Smooth muscle cell (in vitro differentiated cells): ENCODE data around the gene GLOD5. TPM values are rescaled to one million over a fixed set of nuclear protein-coding genes. Genes with fewer than 3 reads are reported as not detected.

ENCODE experiments used
- DNase-seq: peaks from one replicate; lab custom pipeline; 2025; ENCODE audit not compliant: unreplicated experiment; lab: John Stamatoyannopoulos, UW
- H2AFZ ChIP-seq: fragments of 200-600 bp; sonication (generic); 2 replicates; pipeline ENCODE4 v1.6.0; 2016; ENCODE audit warnings: antibody characterized with exemption, low read depth, mild to moderate bottlenecking
- H3F3A ChIP-seq: fragments of 200-600 bp; sonication (generic); 2 replicates; pipeline ENCODE4 v1.6.0; 2017; ENCODE audit warnings: antibody characterized with exemption, low read depth
- H3K27ac ChIP-seq: fragments of 200-600 bp; sonication (generic); 2 replicates; pipeline ENCODE4 v1.5.1; 2016; ENCODE audit warnings: low read depth, mild to moderate bottlenecking
- H3K27me3 ChIP-seq: fragments of 200-600 bp; sonication (generic); 2 replicates; pipeline ENCODE4 v1.6.1; 2016; ENCODE audit warnings: low read depth, mild to moderate bottlenecking
- H3K36me3 ChIP-seq: fragments of 200-600 bp; sonication (generic); 2 replicates; pipeline ENCODE4 v1.5.1; 2016; ENCODE audit warnings: low read depth
- H3K4me1 ChIP-seq: fragments of 200-600 bp; sonication (generic); 2 replicates; pipeline ENCODE4 v1.5.1; 2016; ENCODE audit warnings: low read depth
- H3K4me2 ChIP-seq: fragments of 200-600 bp; sonication (generic); 2 replicates; pipeline ENCODE4 v1.6.0; 2016; ENCODE audit warnings: mild to moderate bottlenecking
- H3K4me3 ChIP-seq: fragments of 200-600 bp; sonication (generic); 2 replicates; pipeline ENCODE4 v1.5.1; 2016; ENCODE audit warnings: mild to moderate bottlenecking
- H3K79me2 ChIP-seq: fragments of 200-600 bp; sonication (generic); 2 replicates; pipeline ENCODE4 v1.6.0; 2016; ENCODE audit warnings: low read depth, mild to moderate bottlenecking
- H3K9ac ChIP-seq: fragments of 200-600 bp; sonication (generic); 2 replicates; pipeline ENCODE4 v1.6.0; 2016; ENCODE audit warnings: low read depth
- H3K9me3 ChIP-seq: fragments of 200-600 bp; sonication (generic); replicated peaks from 2 replicates; pipeline ENCODE4 v1.5.1; 2016; ENCODE audit warnings: low read depth
- H4K20me1 ChIP-seq: fragments of 200-600 bp; sonication (generic); 2 replicates; pipeline ENCODE4 v1.6.0; 2016; ENCODE audit warnings: low read depth
- WGBS: methylation state at CpG from one replicate; pipeline ENCODE4 v1.1.7; 2016; ENCODE audit warnings: low lambda C conversion rate; 5-methylcytosine and 5-hydroxymethylcytosine counted together
- polyA plus RNA-seq: library from polyadenylated mRNA; unstranded; fragments of >200 nt; fragmentation: Nextera tagmentation; extraction: Ambion mirVana; gene quantifications from 2 replicates; pipeline ENCODE4 v1.2.1, GENCODE V29; 2016
- total RNA-seq: library from RNA; depleted of rRNA; stranded (reverse); fragments of >200 nt; gene quantifications from 2 replicates; pipeline ENCODE4 v1.2.3, GENCODE V29; 2014
- TF ChIP-seq, protein P1 (sequence below): fragments of 200-600 bp; sonication (generic); IDR thresholded peaks from 2 replicates; pipeline ENCODE4 v1.5.1; 2017; ENCODE audit warnings: borderline replicate concordance, mild to moderate bottlenecking, antibody characterized with exemption; ENCODE audit not compliant: insufficient read depth, poor library complexity, severe bottlenecking

The GLOD5 gene
- total and polyA plus RNA-seq, 2 experiments from 2014 or later, result not detected

DNA sequence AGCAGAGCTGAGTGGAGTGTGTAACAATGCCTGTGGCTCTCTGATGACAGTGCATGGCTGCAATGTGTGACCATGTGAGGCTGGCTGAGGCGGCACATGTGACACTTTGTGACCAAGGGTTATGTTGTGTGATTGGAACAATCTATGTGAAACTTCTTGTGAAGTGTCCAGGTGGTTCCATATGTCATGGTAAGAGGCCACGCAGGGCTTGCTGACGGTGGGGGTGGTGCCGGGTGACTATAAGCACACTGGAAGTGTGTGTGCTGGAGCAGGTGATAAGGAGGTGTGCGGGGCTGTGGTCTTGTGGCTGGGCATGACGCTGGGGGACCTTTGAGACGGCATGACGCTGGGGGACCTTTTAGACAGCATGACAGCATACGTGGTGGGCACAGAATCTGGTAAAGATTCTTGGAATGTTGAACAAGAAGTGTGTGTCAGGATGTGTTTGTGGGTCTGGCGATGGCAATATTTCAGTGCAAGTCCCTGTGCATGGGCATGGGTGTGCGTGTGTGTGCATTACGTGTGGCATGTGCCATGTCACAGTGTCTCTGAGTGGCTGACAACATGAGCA is 32.9 kb downstream of the GLOD5 start:
- no peak overlapping the region for H3K4me3 ChIP-seq
- TF ChIP-seq, protein P1, sequence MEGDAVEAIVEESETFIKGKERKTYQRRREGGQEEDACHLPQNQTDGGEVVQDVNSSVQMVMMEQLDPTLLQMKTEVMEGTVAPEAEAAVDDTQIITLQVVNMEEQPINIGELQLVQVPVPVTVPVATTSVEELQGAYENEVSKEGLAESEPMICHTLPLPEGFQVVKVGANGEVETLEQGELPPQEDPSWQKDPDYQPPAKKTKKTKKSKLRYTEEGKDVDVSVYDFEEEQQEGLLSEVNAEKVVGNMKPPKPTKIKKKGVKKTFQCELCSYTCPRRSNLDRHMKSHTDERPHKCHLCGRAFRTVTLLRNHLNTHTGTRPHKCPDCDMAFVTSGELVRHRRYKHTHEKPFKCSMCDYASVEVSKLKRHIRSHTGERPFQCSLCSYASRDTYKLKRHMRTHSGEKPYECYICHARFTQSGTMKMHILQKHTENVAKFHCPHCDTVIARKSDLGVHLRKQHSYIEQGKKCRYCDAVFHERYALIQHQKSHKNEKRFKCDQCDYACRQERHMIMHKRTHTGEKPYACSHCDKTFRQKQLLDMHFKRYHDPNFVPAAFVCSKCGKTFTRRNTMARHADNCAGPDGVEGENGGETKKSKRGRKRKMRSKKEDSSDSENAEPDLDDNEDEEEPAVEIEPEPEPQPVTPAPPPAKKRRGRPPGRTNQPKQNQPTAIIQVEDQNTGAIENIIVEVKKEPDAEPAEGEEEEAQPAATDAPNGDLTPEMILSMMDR, result no peak
- no peak overlapping the region for H2AFZ ChIP-seq
- no peaks in the 10 kb centered on the region for H4K20me1 ChIP-seq
- H3K79me2 ChIP-seq, result no peaks in the 10 kb centered on the region
- H3K9ac ChIP-seq, result no peak overlapping the region
- H3K9me3 ChIP-seq, result no peaks in the 10 kb centered on the region
- H3F3A ChIP-seq, result no peaks in the 10 kb centered on the region
- H3K36me3 ChIP-seq, result no peaks in the 10 kb centered on the region
- no peak for DNase-seq
- H3K27ac ChIP-seq, result no peak overlapping the region
- H3K27me3 ChIP-seq, result no peaks in the 10 kb centered on the region
- H3K4me2 ChIP-seq, result no peak overlapping the region
- 83% methylated on average over 12 of the region's 12 CpGs for WGBS
- H3K4me1 ChIP-seq, result no peaks in the 10 kb centered on the region

DNA sequence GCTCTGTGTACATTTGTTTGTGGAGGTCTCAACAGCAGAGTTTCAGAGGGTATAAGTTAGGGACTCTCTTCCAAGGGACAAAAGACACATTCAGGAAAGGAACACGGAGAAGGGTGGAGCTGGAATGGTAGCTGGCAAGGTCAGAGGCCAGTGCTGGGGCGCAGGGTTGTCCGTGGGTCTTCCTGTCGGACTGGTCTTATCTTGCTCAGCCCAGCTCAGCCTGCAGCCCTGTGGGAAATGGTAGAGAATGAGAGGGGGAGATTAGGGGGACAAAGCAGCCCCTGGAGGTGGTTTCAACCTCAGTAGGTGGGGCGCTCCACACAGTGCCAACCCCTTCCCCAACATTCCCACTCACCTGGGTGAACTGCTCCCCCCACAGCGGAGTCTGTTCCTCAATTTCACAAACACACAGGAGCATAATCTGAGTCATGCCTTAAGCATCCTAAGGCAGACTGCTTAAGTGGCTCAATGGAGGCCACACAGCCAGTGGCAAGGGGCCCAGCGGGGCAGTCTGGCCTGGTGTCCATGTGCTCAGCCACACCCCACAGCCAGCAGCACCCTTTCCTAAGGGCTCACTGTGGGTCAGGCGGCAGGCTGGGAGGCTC is 33.5 kb downstream of the GLOD5 start:
- no peak for DNase-seq
- TF ChIP-seq, protein P1, result no peak
- no peaks in the 10 kb centered on the region for H3K36me3 ChIP-seq
- H3K4me1 ChIP-seq, result no peaks in the 10 kb centered on the region
- H3K4me2 ChIP-seq, result no peak overlapping the region
- no peak overlapping the region for H2AFZ ChIP-seq
- no peaks in the 10 kb centered on the region for H3F3A ChIP-seq
- H4K20me1 ChIP-seq, result no peaks in the 10 kb centered on the region
- H3K9ac ChIP-seq, result no peak overlapping the region
- no peaks in the 10 kb centered on the region for H3K9me3 ChIP-seq
- no peaks in the 10 kb centered on the region for H3K79me2 ChIP-seq
- no peaks in the 10 kb centered on the region for H3K27me3 ChIP-seq
- H3K4me3 ChIP-seq, result no peak overlapping the region
- WGBS, result 44% methylated on average over 8 of the region's 8 CpGs
- H3K27ac ChIP-seq, result no peak overlapping the region

DNA sequence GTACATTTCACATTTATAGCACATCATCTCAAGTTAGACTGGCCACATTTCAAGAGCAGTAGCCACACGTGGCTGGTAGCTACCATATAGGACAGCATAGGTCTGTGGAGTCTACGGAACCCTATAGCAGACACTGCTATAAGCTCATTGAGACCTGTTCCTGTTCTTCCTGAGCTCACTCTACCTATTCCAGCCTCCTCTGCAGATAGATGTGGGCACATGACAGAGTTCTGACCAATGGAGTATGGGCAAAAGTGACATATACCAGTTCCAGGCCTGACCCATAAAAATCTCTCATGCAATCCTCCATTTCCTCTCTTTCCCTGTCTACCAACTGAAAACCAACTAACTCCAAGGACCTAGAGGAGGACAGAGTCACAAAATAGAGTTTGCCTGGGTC is 36.8 kb downstream of the GLOD5 start:
- Histone ChIP-seq H4K20me1 (no peaks in the 10 kb centered on the region), H2AFZ (no peak overlapping the region), H3K4me3 (no peak overlapping the region), H3K27ac (no peak overlapping the region), H3K27me3 (no peaks in the 10 kb centered on the region), H3K4me2 (no peak overlapping the region), H3K9ac (no peak overlapping the region), H3K79me2 (no peaks in the 10 kb centered on the region), H3K36me3 (no peaks in the 10 kb centered on the region), H3K9me3 (no peaks in the 10 kb centered on the region), H3F3A (no peaks in the 10 kb centered on the region), H3K4me1 (no peaks in the 10 kb centered on the region)
- DNase-seq, result no peak
- 71% methylated on average over 2 of the region's 2 CpGs for WGBS
- TF ChIP-seq, protein P1, result no peak
